Vagina (tissue), 2 donors: ENCODE data around the gene NPLOC4.

Experiments
- POLR2A ChIP-seq, 2 donors: fragments of 450-650 bp; IDR thresholded peaks; one replicate each; pipeline ENCODE4 v1.6.1; 2017; ENCODE audit warnings: antibody characterized with exemption in 2 of 2, mild to moderate bottlenecking in 2 of 2, moderate library complexity in 2 of 2
- POLR2AphosphoS5 ChIP-seq, 2 donors: sonication (generic); formaldehyde crosslinking; IDR thresholded peaks; one replicate each; pipeline ENCODE4 v1.9.0; 2017; ENCODE audit warnings: antibody characterized with exemption in 2 of 2, mild to moderate bottlenecking in 2 of 2, low read depth in 1 of 2; ENCODE audit not compliant: insufficient read depth in 1 of 2
- TF ChIP-seq, protein P1 (sequence below), 3 experiments: fragments of 450-650 bp in 2 of 3; fragments of 200-600 bp in 1 of 3; sonication (generic) in 1 of 3; IDR thresholded peaks; one replicate each; pipeline ENCODE4 v1.5.1; 2017 to 2019; ENCODE audit warnings: antibody characterized with exemption in 3 of 3, mild to moderate bottlenecking in 2 of 3, moderate library complexity in 2 of 3

- TF ChIP-seq POLR2AphosphoS5 (IDR thresholded peaks at IDR 0.05; ENCODE audit: insufficient read depth in 1 of 2, low read depth in 1 of 2): peak in 1 of 2 donors; percentile 70
- TF ChIP-seq, protein P1, sequence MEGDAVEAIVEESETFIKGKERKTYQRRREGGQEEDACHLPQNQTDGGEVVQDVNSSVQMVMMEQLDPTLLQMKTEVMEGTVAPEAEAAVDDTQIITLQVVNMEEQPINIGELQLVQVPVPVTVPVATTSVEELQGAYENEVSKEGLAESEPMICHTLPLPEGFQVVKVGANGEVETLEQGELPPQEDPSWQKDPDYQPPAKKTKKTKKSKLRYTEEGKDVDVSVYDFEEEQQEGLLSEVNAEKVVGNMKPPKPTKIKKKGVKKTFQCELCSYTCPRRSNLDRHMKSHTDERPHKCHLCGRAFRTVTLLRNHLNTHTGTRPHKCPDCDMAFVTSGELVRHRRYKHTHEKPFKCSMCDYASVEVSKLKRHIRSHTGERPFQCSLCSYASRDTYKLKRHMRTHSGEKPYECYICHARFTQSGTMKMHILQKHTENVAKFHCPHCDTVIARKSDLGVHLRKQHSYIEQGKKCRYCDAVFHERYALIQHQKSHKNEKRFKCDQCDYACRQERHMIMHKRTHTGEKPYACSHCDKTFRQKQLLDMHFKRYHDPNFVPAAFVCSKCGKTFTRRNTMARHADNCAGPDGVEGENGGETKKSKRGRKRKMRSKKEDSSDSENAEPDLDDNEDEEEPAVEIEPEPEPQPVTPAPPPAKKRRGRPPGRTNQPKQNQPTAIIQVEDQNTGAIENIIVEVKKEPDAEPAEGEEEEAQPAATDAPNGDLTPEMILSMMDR (IDR thresholded peaks at IDR 0.05): no peak
- TF ChIP-seq POLR2A (IDR thresholded peaks at IDR 0.05): peak in 1 of 2 donors; percentile 85
Observed at GRCh38 chr17:81514739-81515529, 122.0 kb downstream of the NPLOC4 start.
